ENCODE data around the gene CFAP57.

GRCh38 chr1:43265431-43265830 is 93.3 kb downstream of the CFAP57 start:
- no peak for TF ChIP-seq CTCF (IDR thresholded peaks at IDR 0.05; ENCODE audit: poor library complexity, severe bottlenecking)
- no peak for TF ChIP-seq TAF1 (IDR thresholded peaks at IDR 0.05; ENCODE audit: low read depth)

Measured in neural cell (in vitro differentiated cells).